OCI-LY1 (cell line): ENCODE measurements around the gene HCRTR1.

Experiments used
- H2AFZ ChIP-seq: fragments of 200-600 bp; sonication (generic), shearing (Covaris generic); 2 replicates; pipeline ENCODE4 v1.6.0; 2014; ENCODE audit warnings: antibody characterized with exemption, mild to moderate bottlenecking, low read length
- H3F3A ChIP-seq: fragments of 200-600 bp; sonication (generic), shearing (Covaris generic); 2 replicates; pipeline ENCODE4 v1.6.0; 2014; ENCODE audit warnings: mild to moderate bottlenecking, antibody characterized with exemption, low read length, moderate library complexity; ENCODE audit not compliant: insufficient read depth
- H3K27ac ChIP-seq: fragments of 200-600 bp; sonication (generic); 2 replicates; pipeline ENCODE4 v1.5.1; 2014; ENCODE audit warnings: low read length, mixed run types, mild to moderate bottlenecking, low read depth; ENCODE audit not compliant: poor library complexity, severe bottlenecking
- H3K27me3 ChIP-seq: fragments of 200-600 bp; sonication (generic); 2 replicates; pipeline ENCODE4 v1.6.0; 2014; ENCODE audit warnings: antibody characterized with exemption, mild to moderate bottlenecking, low read length, moderate library complexity; ENCODE audit not compliant: insufficient read depth
- H3K36me3 ChIP-seq: fragments of 200-600 bp; sonication (generic); 2 replicates; pipeline ENCODE4 v1.6.1; 2014; ENCODE audit warnings: mild to moderate bottlenecking, antibody characterized with exemption, low read length, moderate library complexity, mixed read lengths; ENCODE audit not compliant: insufficient read depth
- H3K4me1 ChIP-seq: fragments of 200-600 bp; sonication (generic); 2 replicates; pipeline ENCODE4 v1.5.1; 2014; ENCODE audit warnings: mild to moderate bottlenecking, low read length, moderate library complexity; ENCODE audit not compliant: insufficient read depth, severe bottlenecking
- H3K4me2 ChIP-seq: fragments of 200-600 bp; sonication (generic), shearing (Covaris generic); 2 replicates; pipeline ENCODE4 v1.6.1; 2014; ENCODE audit warnings: low read length
- H3K4me3 ChIP-seq: fragments of 200-600 bp; sonication (generic); 2 replicates; pipeline ENCODE4 v1.5.1; 2014; ENCODE audit warnings: low read length, low read depth, mild to moderate bottlenecking, mixed read lengths; ENCODE audit not compliant: poor library complexity, severe bottlenecking
- H3K79me2 ChIP-seq: fragments of 200-600 bp; shearing (Covaris generic); 2 replicates; pipeline ENCODE4 v1.6.1; 2016; ENCODE audit warnings: mixed run types, low read length, mixed read lengths; ENCODE audit not compliant: insufficient read depth
- H3K9ac ChIP-seq: fragments of 200-600 bp; sonication (generic), shearing (Covaris generic); 2 replicates; pipeline ENCODE4 v1.6.1; 2014; ENCODE audit warnings: mild to moderate bottlenecking, low read length, mixed read lengths
- H3K9me2 ChIP-seq: fragments of 200-600 bp; sonication (generic), shearing (Covaris generic); 2 replicates; pipeline ENCODE4 v1.6.1; 2014; ENCODE audit warnings: low read depth, mild to moderate bottlenecking, low read length, mixed read lengths
- H3K9me3 ChIP-seq: fragments of 200-600 bp; shearing (Covaris generic); 2 replicates; pipeline ENCODE4 v1.6.1; 2014; ENCODE audit warnings: low read length, mixed read lengths
- H4K20me1 ChIP-seq: fragments of 200-600 bp; sonication (generic), shearing (Covaris generic); 2 replicates; pipeline ENCODE4 v1.6.0; 2016; ENCODE audit warnings: mild to moderate bottlenecking, low read length; ENCODE audit not compliant: insufficient read depth
- CTCF ChIP-seq: fragments of 200-600 bp; sonication (generic), shearing (Covaris generic); IDR thresholded peaks from 2 replicates; pipeline ENCODE4 v1.5.1; 2017; ENCODE audit warnings: mild to moderate bottlenecking, antibody characterized with exemption, low read length, moderate library complexity, mixed read lengths
- EZH2 ChIP-seq: fragments of 200-600 bp; sonication (generic), shearing (Covaris generic); IDR thresholded peaks from 2 replicates; pipeline ENCODE4 v1.8.0; 2017; ENCODE audit warnings: borderline replicate concordance, mixed run types, mild to moderate bottlenecking, antibody characterized with exemption, low read length, moderate library complexity, mixed read lengths

HCRTR1 gene

GRCh38 chr1:31644560-31645273 lies 27.2 kb downstream of the HCRTR1 start, which contains the start of gene PEF1:
Gene PEF1, minus strand, starts transcription at chr1:31644876. Its CDS starts 12 bp downstream, at chr1:31644864.
- Histone ChIP-seq H3K4me1 (peaks cover 28% of the 10 kb centered on the region), H3F3A (no peaks in the 10 kb centered on the region), H2AFZ (no peak within 1 kb of the TSS), H3K4me2 (peak within 1 kb of the TSS; percentile 85), H3K9me2 (no peaks in the 10 kb centered on the region), H3K27ac (peak within 1 kb of the TSS; percentile 31), H3K79me2 (peaks cover 32% of the 10 kb centered on the region), H3K27me3 (no peaks in the 10 kb centered on the region), H3K36me3 (peaks cover 4% of the 10 kb centered on the region; the same call in 1 of the 2 replicates), H3K9ac (peak within 1 kb of the TSS; percentile 90), H4K20me1 (no peaks in the 10 kb centered on the region), H3K9me3 (no peaks in the 10 kb centered on the region), H3K4me3 (peak within 1 kb of the TSS; percentile 88)
- TF ChIP-seq CTCF (no peak), EZH2 (no peak)

GRCh38 chr1:31645274-31645568 lies 27.7 kb downstream of the HCRTR1 start:
- no peaks in the 10 kb centered on the region for H3K9me2 ChIP-seq
- peaks cover 29% of the 10 kb centered on the region for H3K79me2 ChIP-seq
- H4K20me1 ChIP-seq = no peaks in the 10 kb centered on the region
- TF ChIP-seq CTCF = no peak
- TF ChIP-seq EZH2 = no peak
- no peaks in the 10 kb centered on the region for H3K27me3 ChIP-seq
- H3F3A ChIP-seq = no peaks in the 10 kb centered on the region
- H3K9ac ChIP-seq = peak overlapping the region; percentile 90
- H3K9me3 ChIP-seq = no peaks in the 10 kb centered on the region
- H3K4me1 ChIP-seq = peaks cover 23% of the 10 kb centered on the region
- peaks cover 4% of the 10 kb centered on the region; the same call in 1 of the 2 replicates for H3K36me3 ChIP-seq
- peak overlapping the region; percentile 88 for H3K4me3 ChIP-seq
- peak overlapping the region; percentile 85 for H3K4me2 ChIP-seq
- H2AFZ ChIP-seq = no peak overlapping the region
- H3K27ac ChIP-seq = no peak overlapping the region

- no peak overlapping the region for H3K4me3 ChIP-seq
Measured at GRCh38 chr1:31646259-31646960, 28.9 kb downstream of the HCRTR1 start.

More at GRCh38 chr1:31646259-31646960, 28.9 kb downstream of the HCRTR1 start:
- Histone ChIP-seq H2AFZ (no peak overlapping the region), H3K9ac (no peak overlapping the region), H3K27me3 (no peaks in the 10 kb centered on the region), H4K20me1 (no peaks in the 10 kb centered on the region), H3F3A (no peaks in the 10 kb centered on the region), H3K9me3 (no peaks in the 10 kb centered on the region), H3K36me3 (peaks cover 2% of the 10 kb centered on the region; the same call in 1 of the 2 replicates), H3K4me2 (no peak overlapping the region), H3K4me1 (peaks cover 21% of the 10 kb centered on the region), H3K27ac (no peak overlapping the region), H3K79me2 (peaks cover 18% of the 10 kb centered on the region), H3K9me2 (no peaks in the 10 kb centered on the region)
- TF ChIP-seq CTCF = no peak
- no peak for TF ChIP-seq EZH2
